ENCODE data around the gene TRIM29. TPM values are rescaled to one million over a fixed set of nuclear protein-coding genes. Genes with fewer than 3 reads are reported as not detected.

TRIM29 gene
- total RNA-seq, 3 donors from 2014 or later, result 10.6 to 58.7 (median 45.9) TPM

DNA sequence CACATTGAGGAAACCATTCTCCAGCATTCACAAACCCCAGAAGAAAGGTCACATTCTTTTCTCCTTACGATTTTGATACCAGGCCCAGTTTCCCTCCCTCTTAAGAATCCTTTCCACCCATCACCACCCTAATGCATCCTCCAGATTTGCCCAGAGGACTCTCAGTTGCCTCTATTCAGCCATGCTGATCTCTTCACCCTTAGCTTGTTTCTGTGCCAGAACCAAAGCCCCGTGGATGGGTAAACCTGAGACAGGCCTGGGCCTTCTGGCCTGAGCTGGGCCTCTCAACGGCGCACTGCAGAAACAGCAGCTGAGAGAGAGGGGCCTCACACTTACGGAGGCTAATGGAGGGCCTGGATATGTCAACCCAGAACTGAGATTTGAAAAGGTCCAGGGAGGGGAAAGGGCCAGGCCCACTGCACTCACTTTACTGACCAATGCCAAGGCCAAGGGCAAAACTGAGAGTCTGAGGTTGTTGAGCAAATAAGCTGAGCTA, 40.7 kb upstream of the TRIM29 start:
- Histone ChIP-seq H3K27ac (peak overlapping the region; percentile 33 to 96), H3K27me3 (no peaks in the 10 kb centered on the region), H3K9me3 (no peaks in the 10 kb centered on the region), H3K4me1 (peaks cover 0 to 3% of the 10 kb centered on the region in 2 donors), H3K4me3 (no peak overlapping the region), H3K36me3 (no peaks in the 10 kb centered on the region)
- peak in 1 of 2 donors; percentile 5 for DNase-seq (ENCODE audit: low spot score in 2 of 2)
- intact Hi-C loops (cut with DNase I; ENCODE audit: low total_unique reads), result no loop called here
- TF ChIP-seq, protein P1, sequence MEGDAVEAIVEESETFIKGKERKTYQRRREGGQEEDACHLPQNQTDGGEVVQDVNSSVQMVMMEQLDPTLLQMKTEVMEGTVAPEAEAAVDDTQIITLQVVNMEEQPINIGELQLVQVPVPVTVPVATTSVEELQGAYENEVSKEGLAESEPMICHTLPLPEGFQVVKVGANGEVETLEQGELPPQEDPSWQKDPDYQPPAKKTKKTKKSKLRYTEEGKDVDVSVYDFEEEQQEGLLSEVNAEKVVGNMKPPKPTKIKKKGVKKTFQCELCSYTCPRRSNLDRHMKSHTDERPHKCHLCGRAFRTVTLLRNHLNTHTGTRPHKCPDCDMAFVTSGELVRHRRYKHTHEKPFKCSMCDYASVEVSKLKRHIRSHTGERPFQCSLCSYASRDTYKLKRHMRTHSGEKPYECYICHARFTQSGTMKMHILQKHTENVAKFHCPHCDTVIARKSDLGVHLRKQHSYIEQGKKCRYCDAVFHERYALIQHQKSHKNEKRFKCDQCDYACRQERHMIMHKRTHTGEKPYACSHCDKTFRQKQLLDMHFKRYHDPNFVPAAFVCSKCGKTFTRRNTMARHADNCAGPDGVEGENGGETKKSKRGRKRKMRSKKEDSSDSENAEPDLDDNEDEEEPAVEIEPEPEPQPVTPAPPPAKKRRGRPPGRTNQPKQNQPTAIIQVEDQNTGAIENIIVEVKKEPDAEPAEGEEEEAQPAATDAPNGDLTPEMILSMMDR (IDR thresholded peaks at IDR 0.05), result no peak
- no peak for TF ChIP-seq POLR2AphosphoS5 (IDR thresholded peaks at IDR 0.05)
- TF ChIP-seq POLR2A (IDR thresholded peaks at IDR 0.05), result no peak

DNA sequence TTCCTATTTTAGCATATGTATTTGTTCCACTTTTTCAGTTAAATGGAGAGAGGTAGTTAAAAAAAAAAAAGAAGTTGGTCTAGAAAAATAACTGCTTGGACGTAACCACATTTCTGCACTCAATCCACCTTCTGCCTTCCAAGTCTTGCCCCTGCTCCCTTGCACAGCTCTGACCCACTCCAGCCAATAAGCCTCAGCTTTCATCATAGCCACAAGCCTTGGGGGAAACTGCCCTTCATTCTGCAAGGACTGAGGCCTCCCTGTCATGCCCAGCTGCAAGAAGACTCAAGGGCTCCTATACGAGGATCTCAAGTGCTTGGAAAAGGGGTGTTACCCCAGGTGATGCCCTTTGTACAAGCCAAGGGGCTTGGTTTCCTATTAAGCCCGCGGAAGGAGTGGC, 37.0 kb upstream of the TRIM29 start:
- Histone ChIP-seq H3K27me3 (no peaks in the 10 kb centered on the region), H3K9me3 (no peaks in the 10 kb centered on the region), H3K4me3 (no peak overlapping the region), H3K36me3 (no peaks in the 10 kb centered on the region), H3K4me1 (peaks cover 0 to 3% of the 10 kb centered on the region in 2 donors), H3K27ac (no peak overlapping the region)
- no peak for DNase-seq (ENCODE audit: low spot score in 2 of 2)
- TF ChIP-seq POLR2A (IDR thresholded peaks at IDR 0.05) (no peak), POLR2AphosphoS5 (IDR thresholded peaks at IDR 0.05) (no peak)
- TF ChIP-seq, protein P1 (IDR thresholded peaks at IDR 0.05), result no peak
- intact Hi-C loops (cut with DNase I; ENCODE audit: low total_unique reads), result no loop called here

DNA sequence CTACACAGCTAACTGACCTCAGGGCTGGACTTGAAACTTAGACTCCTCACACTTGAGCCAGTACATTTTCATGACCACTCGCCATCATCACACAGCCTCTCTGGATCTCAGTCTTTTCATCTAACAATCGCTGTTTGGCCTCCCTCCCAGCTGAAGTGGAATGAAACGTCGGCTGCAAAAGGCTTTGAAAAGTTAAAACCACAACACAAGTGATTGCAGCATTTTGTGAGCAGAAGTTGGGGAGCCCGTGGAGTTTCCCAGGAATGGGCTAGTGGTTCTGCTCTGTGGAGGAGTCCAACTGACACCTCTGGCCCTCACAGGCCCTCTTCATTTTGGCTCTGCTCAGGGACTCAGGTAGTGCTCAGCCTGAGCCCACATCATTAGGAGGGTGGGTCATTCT, 35.9 kb upstream of the TRIM29 start:
- Histone ChIP-seq H3K36me3 (no peaks in the 10 kb centered on the region), H3K9me3 (no peaks in the 10 kb centered on the region), H3K27ac (peak overlapping the region in 1 of 2 donors; percentile 32), H3K4me1 (peaks cover 0 to 2% of the 10 kb centered on the region in 2 donors), H3K27me3 (no peaks in the 10 kb centered on the region), H3K4me3 (no peak overlapping the region)
- intact Hi-C loops (cut with DNase I; ENCODE audit: low total_unique reads), result no loop called here
- TF ChIP-seq POLR2A (IDR thresholded peaks at IDR 0.05) (no peak), POLR2AphosphoS5 (IDR thresholded peaks at IDR 0.05) (no peak)
- TF ChIP-seq, protein P1 (IDR thresholded peaks at IDR 0.05), result no peak
- DNase-seq (ENCODE audit: low spot score in 2 of 2), result no peak

DNA sequence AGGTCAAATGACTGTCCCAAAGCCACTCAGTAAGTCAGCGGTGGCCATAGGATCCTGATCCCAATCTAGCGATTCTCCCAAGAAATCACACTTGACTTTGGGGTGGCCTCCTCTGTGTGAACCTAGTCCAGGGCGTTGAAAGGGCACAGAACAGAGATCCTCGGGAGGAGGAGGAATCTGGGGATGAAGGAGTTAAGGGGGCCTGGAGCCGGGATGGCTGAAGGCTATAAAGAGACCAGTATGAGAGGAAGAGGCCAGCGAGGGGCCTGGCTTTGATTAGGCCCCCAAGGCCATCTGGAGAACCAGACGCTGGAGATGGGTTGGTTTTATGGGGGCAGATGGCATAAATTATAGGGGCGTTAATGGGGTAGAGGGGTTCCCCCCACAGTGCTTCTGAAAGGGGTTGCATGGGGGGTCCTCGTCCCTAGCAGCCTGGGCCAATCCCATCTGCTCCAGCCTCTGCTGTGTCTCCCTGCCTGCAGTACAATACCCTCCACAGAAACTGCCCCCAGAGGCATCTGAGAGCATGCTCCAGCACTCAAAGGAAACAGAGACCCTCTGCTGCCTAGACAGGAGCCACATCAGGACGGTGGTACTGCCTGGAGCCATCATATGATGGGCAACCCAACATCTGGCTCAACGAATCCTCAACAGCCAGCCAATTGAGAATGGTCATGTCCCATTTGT, 35.2 kb upstream of the TRIM29 start:
- Histone ChIP-seq H3K27me3 (no peaks in the 10 kb centered on the region), H3K36me3 (no peaks in the 10 kb centered on the region), H3K9me3 (no peaks in the 10 kb centered on the region), H3K4me3 (no peak overlapping the region), H3K27ac (peak overlapping the region in 1 of 2 donors; percentile 32), H3K4me1 (peaks cover 0 to 5% of the 10 kb centered on the region in 2 donors)
- TF ChIP-seq, protein P1 (IDR thresholded peaks at IDR 0.05), result no peak
- TF ChIP-seq POLR2AphosphoS5 (IDR thresholded peaks at IDR 0.05) (no peak), POLR2A (IDR thresholded peaks at IDR 0.05) (no peak)
- intact Hi-C loops (cut with DNase I; ENCODE audit: low total_unique reads), result no loop called here
- no peak for DNase-seq (ENCODE audit: low spot score in 2 of 2)
